ENCODE measurements around the gene TSFM. TPM values are rescaled to one million over a fixed set of nuclear protein-coding genes. Genes with fewer than 3 reads are reported as not detected.

TSFM gene
- total RNA-seq, 4 donors from 2014 or later, result 19.6 to 35.4 (median 29.1) TPM

DNA sequence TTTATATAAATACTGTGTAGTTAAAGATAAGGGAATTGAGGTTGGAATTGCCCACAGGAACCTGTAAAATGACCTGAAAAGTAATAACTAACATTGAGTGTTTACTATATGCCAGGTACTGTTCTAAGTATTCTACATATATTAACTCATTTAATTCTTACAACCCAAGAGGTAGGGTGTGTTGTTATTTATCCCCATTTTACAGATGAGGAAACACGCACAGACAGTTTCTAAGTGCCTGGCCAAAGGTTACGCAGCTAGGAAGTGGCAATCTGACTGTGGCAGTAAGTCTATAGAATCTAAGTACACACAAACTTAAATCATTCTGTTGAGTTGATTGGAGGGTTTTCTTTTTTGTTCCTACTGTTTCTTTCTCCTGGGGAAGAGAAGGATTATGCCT is 38.8 kb upstream of the TSFM start:
- Histone ChIP-seq H3K27ac (peak overlapping the region; percentile 97), H3K36me3 (peaks cover 24% of the 10 kb centered on the region), H3K4me3 (peak overlapping the region; percentile 85), H3K9me3 (no peaks in the 10 kb centered on the region), H3K4me1 (peaks cover 28% of the 10 kb centered on the region), H3K27me3 (peaks cover 20% of the 10 kb centered on the region)
- DNase-seq (ENCODE audit: low spot score in 2 of 2), result no peak
- no peak for TF ChIP-seq EP300 (IDR thresholded peaks at IDR 0.05)
- no peak for TF ChIP-seq POLR2AphosphoS5 (IDR thresholded peaks at IDR 0.05)
- TF ChIP-seq, protein P1, sequence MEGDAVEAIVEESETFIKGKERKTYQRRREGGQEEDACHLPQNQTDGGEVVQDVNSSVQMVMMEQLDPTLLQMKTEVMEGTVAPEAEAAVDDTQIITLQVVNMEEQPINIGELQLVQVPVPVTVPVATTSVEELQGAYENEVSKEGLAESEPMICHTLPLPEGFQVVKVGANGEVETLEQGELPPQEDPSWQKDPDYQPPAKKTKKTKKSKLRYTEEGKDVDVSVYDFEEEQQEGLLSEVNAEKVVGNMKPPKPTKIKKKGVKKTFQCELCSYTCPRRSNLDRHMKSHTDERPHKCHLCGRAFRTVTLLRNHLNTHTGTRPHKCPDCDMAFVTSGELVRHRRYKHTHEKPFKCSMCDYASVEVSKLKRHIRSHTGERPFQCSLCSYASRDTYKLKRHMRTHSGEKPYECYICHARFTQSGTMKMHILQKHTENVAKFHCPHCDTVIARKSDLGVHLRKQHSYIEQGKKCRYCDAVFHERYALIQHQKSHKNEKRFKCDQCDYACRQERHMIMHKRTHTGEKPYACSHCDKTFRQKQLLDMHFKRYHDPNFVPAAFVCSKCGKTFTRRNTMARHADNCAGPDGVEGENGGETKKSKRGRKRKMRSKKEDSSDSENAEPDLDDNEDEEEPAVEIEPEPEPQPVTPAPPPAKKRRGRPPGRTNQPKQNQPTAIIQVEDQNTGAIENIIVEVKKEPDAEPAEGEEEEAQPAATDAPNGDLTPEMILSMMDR (IDR thresholded peaks at IDR 0.05), result no peak
- TF ChIP-seq POLR2A (IDR thresholded peaks at IDR 0.05), result no peak
- 86% methylated on average over 2 of the region's 2 CpGs for WGBS

GRCh38 chr12:57744194-57744776 is 38.3 kb upstream of the TSFM start:
- H3K27ac ChIP-seq, result peak overlapping the region; percentile 97
- H3K27me3 ChIP-seq, result peaks cover 15% of the 10 kb centered on the region
- DNase-seq (ENCODE audit: low spot score in 2 of 2), result peak; percentile 92 to 94
- TF ChIP-seq POLR2AphosphoS5 (IDR thresholded peaks at IDR 0.05), result peak in 1 of 3 donors; percentile 22
- TF ChIP-seq, protein P1 (IDR thresholded peaks at IDR 0.05), result no peak
- TF ChIP-seq EP300 (IDR thresholded peaks at IDR 0.05), result no peak
- TF ChIP-seq POLR2A (IDR thresholded peaks at IDR 0.05), result no peak
- H3K9me3 ChIP-seq, result no peaks in the 10 kb centered on the region
- peaks cover 24% of the 10 kb centered on the region for H3K4me1 ChIP-seq
- peak overlapping the region; percentile 85 for H3K4me3 ChIP-seq
- WGBS, result 6% methylated on average over 10 of the region's 21 CpGs
- H3K36me3 ChIP-seq, result peaks cover 29% of the 10 kb centered on the region

DNA sequence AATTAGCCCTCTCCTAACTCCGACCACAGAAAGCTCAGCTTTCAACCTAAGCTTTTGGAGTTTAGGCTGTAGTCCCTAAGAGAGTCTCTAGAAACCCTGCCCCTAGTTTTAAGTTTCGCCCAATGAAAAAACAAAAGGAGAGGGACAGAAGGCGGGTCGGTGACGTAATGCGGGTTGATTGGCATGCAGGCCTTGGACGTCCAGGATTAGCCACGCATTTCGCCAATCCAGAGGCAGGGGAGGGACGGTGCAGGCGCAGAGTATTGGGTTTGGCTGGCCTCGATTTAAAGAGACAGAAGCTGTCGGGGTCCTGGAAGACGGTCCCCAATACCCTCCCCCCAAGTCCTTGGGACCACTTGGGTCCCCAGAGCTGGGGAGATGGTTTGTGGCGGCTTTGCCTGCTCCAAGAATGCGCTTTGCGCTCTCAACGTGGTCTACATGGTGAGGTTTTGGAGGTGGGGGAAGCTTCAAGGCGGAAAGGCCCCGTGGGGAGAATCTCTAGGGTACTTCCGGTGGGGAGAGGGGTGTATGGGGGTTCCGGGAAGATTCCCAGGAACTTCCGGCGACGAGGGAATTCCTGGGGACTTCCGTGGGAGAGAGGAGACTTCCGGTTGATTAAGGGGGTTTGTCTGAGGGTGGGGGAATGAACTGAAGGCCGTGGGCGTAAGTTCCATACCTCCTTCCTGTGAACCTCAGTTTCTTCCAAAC is 37.7 kb upstream of the TSFM start, which contains the start of gene TSPAN31:
Gene TSPAN31 (plus strand): TSS at position 263 of the 708 bp plus-strand sequence. CDS start 116 bp downstream, at position 379.
- peak within 1 kb of the TSS; percentile 97 for H3K27ac ChIP-seq
- H3K4me3 ChIP-seq, result peak within 1 kb of the TSS; percentile 85
- H3K4me1 ChIP-seq, result peaks cover 24% of the 10 kb centered on the region
- peaks cover 8% of the 10 kb centered on the region for H3K27me3 ChIP-seq
- peaks cover 29% of the 10 kb centered on the region for H3K36me3 ChIP-seq
- DNase-seq (ENCODE audit: low spot score in 2 of 2), result peak; percentile 98 to 99
- WGBS, result under 1% methylated on average over 28 of the region's 29 CpGs
- H3K9me3 ChIP-seq, result no peaks in the 10 kb centered on the region
- TF ChIP-seq POLR2A (IDR thresholded peaks at IDR 0.05), result no peak
- no peak for TF ChIP-seq EP300 (IDR thresholded peaks at IDR 0.05)
- peak in 1 of 3 donors; percentile 35 for TF ChIP-seq POLR2AphosphoS5 (IDR thresholded peaks at IDR 0.05)
- TF ChIP-seq, protein P1 (IDR thresholded peaks at IDR 0.05), result no peak

DNA sequence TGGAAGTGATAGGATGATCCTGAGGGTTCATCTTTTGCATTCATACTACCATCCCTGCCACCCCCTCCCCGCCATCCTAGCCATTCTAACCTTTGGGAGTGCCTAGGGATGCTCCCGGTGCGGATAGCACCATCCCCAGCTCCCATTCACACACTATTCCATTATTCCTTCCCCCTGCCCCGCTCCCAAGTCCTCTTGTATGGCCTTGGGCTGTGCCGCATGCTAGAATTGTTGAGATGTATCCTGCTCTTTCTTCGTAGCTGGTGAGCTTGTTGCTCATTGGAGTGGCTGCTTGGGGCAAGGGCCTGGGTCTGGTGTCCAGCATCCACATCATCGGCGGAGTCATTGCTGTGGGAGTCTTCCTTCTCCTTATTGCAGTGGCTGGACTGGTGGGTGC is 37.1 kb upstream of the TSFM start:
- DNase-seq (ENCODE audit: low spot score in 2 of 2), result no peak
- H3K9me3 ChIP-seq, result no peaks in the 10 kb centered on the region
- peak overlapping the region; percentile 97 for H3K27ac ChIP-seq
- H3K4me1 ChIP-seq, result peaks cover 24% of the 10 kb centered on the region
- no peak for TF ChIP-seq POLR2A (IDR thresholded peaks at IDR 0.05)
- TF ChIP-seq, protein P1 (IDR thresholded peaks at IDR 0.05), result no peak
- TF ChIP-seq EP300 (IDR thresholded peaks at IDR 0.05), result no peak
- no peak for TF ChIP-seq POLR2AphosphoS5 (IDR thresholded peaks at IDR 0.05)
- H3K27me3 ChIP-seq, result peaks cover 3% of the 10 kb centered on the region
- peak overlapping the region; percentile 85 for H3K4me3 ChIP-seq
- WGBS, result 35% methylated on average over 8 of the region's 8 CpGs
- H3K36me3 ChIP-seq, result peaks cover 32% of the 10 kb centered on the region

DNA sequence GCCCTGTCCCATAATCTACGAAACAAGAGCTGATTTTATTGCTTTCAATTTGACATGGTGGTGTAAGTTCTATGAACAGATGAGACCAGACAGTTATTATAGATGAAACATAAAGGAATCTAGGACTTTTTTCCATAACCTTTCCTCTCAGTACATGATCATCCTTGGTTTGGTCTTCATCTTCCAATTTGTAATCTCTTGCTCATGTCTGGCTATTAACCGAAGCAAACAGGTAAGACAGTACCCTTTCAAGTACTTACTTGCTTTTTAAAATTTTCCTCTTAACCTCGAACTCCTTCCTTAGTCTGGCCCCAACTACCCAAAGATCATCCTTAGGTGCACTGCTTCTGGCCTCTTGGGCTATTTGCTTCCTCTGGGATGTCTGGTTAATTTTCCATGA is 36.6 kb upstream of the TSFM start:
- Histone ChIP-seq H3K4me1 (peaks cover 26% of the 10 kb centered on the region), H3K9me3 (no peaks in the 10 kb centered on the region), H3K36me3 (peaks cover 33% of the 10 kb centered on the region), H3K27me3 (peaks cover 3% of the 10 kb centered on the region), H3K27ac (no peak overlapping the region), H3K4me3 (peak overlapping the region; percentile 85)
- TF ChIP-seq POLR2A (IDR thresholded peaks at IDR 0.05) (no peak), EP300 (IDR thresholded peaks at IDR 0.05) (no peak), POLR2AphosphoS5 (IDR thresholded peaks at IDR 0.05) (no peak)
- TF ChIP-seq, protein P1 (IDR thresholded peaks at IDR 0.05), result no peak
- no peak for DNase-seq (ENCODE audit: low spot score in 2 of 2)
- WGBS, result 73% methylated on average over 3 of the region's 3 CpGs

Data from suprapubic skin (tissue), 4 donors.